NCI-H82 (cell line): Measurements from ENCODE around the gene OMA1.
"Not testable (repeated sequence)": the region's sequence is repeated elsewhere in the genome, so short reads cannot be mapped to it uniquely, and the experiment has no call there.

Experiments used
- DNase-seq: peaks from one replicate; lab custom pipeline; 2025; lab: John Stamatoyannopoulos, UW

The OMA1 gene

GRCh38 chr1:58546520-58547308 is at the start of gene OMA1:
Gene OMA1 (minus strand): TSS chr1:58546726. CDS start chr1:58539294, 7,432 bp downstream.
- peak; percentile 98 for DNase-seq

DNA sequence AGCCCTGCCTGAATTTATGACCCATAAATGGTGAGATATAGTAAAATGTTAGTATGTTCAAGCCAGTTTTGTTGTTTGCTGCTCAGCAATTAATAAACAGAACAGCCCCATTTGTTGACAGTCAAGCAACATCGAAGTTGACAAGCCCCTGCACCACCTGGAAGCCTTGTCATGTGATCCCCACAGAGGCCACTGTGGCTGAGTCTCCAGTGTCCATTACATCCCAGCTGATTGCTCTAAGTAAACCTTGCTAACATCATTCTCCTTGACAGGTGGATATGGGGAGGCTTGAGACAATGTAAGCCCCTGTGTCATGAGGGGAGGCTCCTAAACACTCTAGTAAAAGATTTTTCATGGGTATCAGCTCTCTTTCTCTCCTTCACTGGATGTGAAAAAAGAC is 48.0 kb upstream of the OMA1 start:
- no peak for DNase-seq

- no peak for DNase-seq
Observed at GRCh38 chr1:58592522-58593134, 46.1 kb upstream of the OMA1 start.

- no peak for DNase-seq
Observed at GRCh38 chr1:58591806-58592205, 45.3 kb upstream of the OMA1 start.

GRCh38 chr1:58590019-58590418 is 43.5 kb upstream of the OMA1 start:
- no peak for DNase-seq

- no peak for DNase-seq
Observed at GRCh38 chr1:58588396-58588795, 41.9 kb upstream of the OMA1 start.

DNA sequence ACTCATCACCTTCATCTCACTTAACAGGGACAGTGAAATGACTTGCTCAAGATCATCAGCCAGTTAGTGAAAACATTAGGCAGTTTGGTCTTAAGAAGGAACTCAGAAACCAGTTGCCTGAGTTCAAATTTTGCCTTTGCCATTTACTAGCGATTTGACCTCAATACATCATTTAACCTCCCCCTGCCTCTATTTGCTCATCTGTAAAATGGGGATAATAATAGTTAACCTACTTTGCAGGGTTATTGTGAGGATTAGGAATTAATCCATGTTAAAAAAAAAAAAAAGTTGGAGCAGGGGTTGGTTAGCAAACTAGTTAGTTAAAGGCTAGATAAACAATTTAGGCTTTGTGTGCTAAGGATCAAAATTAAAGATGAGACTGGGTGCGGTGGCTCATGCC is 41.1 kb upstream of the OMA1 start:
- no peak for DNase-seq

DNA sequence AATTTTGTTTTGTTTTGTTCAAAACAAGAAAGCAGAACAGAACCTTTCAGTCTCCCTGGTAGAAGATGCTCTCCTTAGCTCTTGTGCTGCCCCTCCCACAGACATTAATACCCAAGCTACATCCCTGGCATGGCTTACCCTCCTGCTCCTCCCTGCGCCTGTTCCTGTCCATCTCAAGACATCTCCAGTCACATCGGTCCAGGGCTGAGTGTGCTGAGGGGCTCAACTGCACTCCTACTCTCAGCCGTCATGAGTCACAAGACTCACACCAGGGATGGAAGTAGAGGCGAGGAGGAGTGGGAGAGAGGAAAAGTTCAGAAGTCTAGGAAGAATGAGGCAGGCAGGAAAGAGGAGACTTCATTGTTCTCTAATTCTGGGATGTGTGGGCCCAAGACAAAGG is 39.7 kb upstream of the OMA1 start:
- DNase-seq, result no peak

DNA sequence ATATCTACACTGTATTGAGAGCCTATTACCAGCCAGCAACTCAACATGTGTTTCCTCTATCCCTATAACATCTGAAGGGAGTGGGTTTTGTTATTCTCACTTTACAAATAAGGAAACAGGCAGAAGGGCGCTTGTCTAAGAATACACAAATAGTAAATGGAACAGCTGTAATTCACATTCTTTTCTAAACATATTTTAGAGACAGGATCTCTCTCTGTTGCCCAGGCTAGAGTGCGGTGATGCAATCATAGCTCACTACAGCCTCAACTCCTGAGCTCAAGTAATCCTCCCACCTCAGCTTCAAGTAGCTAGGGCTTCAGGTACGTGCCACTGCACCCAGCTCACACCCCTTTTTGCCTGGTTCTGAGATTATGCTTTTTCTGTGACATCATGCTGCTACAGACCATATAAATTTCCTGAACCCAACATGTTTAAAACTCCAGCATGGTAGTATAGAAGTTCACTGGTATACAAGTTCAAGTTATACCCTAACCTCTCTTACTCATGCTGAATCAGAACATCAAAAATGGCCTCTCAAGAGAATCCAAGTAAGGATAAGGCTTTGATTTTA is 39.1 kb upstream of the OMA1 start:
- no peak for DNase-seq

DNA sequence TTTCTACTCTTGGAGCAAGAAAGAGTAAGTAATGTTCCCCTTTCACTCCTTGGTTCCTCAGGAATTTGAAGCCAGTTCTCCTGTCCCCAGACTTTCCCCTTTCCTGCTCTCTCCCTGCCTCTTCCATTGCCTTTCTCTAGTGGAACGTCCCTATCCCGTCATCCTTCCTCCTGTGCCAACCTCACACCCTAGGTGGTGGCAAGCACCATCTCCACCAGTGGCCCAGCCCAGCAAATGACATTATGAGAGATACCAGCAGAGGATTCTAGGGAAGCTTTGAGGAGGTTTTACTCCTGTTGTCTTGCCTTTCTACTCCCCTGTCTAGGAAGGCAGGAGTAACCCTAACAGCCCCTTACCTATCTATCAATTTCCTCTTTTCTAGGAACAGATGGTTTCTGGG is 38.6 kb upstream of the OMA1 start:
- DNase-seq, result no peak

DNA sequence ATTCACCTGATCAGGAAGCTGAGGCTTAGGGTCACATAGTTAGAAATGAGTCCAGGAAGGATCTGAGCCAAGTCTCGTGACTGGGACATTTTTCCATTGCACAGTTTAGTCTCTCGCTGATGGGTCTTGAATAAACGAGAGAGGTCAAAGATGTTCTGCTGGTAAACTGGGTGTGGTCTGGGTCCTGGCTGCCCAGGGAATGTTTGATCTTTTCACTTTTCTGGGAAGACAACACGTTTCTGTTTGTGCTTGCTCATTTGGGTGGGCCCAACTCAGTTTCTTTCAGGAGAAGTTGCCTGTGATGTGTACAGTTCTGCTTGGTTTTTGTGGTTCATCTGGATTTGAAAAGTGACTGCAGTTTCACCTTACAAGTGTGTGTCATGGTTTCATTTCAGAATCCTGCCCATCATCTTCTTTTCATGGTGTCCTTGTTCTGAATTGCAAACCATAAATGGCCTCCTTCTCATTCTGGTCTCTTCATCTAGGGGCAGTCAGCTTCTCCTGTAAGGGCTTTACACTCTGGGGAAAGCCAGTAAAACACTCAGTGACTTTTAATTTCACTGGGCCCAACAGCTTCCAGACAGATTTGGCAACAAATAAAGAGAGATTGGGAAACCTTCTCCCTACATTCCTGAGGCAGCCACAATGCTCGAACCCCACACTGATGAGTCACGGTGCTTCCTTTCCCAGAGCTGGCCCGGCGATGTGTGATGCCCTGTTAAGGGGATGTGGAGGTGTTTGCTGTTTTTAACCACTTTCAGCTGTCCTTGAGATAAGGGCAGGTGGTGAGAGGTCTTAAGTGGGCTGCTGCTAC is 37.8 kb upstream of the OMA1 start:
- no peak for DNase-seq

GRCh38 chr1:58583496-58583895 is 37.0 kb upstream of the OMA1 start:
- DNase-seq, result no peak

DNA sequence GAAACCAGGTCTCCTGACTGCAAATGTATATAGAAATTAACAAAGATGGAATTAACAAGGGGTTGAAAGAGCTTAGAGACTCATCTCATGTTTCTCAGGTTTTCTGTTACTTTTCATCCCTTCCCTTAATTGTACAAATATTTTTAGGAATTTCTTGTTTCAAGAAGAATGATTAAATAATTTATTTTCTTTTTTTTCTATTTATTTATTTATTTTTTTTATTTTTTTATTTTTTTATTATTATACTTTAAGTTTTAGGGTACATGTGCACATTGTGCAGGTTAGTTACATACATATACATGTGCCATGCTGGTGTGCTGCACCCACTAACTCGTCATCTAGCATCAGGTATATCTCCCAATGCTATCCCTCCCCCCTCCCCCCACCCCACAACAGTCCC is 35.6 kb upstream of the OMA1 start:
- DNase-seq, result not testable (repeated sequence)

- no peak for DNase-seq
Observed at GRCh38 chr1:58581641-58582040, 35.1 kb upstream of the OMA1 start.

DNA sequence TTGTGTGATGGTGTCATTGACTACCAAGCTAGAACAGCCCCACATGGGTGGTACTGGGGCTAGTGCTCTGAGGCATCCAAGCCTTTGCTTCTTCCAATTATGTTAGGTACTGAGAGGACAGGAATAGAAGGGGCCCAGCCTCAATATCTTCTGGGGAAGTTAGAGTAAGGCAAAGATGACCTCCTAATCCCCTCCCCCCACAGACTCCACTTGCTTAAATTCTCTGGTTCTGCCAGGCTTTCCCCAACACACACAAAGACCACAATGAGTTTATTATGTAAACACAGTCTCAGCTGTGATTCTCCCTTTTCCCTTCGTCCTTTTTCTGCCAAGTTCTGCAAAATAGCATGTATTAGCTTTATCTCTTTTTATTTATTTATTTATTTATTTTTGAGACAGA is 33.7 kb upstream of the OMA1 start:
- DNase-seq, result no peak

- no peak for DNase-seq
Observed at GRCh38 chr1:58577654-58578030, 31.1 kb upstream of the OMA1 start.

GRCh38 chr1:58576727-58577653 is 30.5 kb upstream of the OMA1 start, which contains the start of gene TACSTD2:
Gene TACSTD2 (minus strand): TSS chr1:58577252. CDS start chr1:58577156, 96 bp downstream.
- DNase-seq, result no peak

- DNase-seq, result no peak
Observed at GRCh38 chr1:58576325-58576726, 29.8 kb upstream of the OMA1 start.

DNA sequence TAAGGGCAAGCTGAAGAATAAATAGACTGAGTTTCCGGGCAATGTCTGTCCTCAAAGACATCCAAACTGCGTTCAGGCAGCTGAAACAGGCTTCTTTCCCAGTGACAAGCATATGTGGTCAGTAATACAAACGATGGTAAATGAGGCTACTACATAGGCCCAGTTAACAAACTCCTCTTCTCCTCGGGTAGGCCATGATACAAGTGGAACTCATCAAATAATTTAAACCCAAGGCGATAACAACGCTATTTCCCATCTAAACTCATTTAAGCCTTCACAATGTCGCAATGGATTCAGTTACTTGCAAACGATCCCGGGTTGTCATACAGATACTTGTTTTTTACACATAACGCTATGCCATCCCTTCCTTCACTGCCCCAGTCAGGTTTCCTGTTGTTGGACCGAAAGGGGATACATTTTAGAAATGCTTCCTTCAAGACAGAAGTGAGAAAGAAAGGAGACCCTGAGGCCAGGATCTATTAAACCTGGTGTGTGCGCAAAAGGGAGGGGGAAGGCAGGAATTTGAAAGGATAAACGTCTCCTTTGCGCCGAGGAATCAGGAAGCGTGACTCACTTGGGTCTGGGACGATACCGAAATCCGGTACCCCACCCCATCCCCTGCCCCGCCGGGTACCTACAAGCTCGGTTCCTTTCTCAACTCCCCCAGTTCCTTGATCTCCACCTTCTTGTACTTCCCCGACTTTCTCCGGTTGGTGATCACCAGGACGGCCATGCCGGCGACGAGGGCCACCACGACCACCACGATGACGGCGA is 29.2 kb upstream of the OMA1 start:
- DNase-seq, result no peak

DNA sequence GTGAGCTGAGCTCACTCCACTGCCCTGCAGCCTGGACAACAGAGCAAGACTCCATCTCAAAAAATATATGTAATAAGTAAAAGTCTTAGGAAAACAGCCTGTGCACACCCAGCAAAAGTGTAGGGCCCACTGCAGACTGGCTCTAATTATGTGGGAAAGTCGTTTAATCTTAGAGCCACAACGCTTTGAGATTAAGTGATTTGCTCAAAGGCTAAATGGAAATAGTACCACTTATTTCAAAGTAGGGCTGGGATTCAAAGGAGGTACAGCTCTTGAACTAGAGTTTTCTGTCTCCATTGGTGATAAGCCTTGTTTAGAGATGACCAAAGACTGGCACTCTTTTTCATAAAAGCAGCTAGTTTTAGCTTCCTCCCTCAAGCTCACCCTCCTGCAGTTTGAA is 28.3 kb upstream of the OMA1 start:
- DNase-seq, result no peak
